Pancreas (tissue), 10 donors: ENCODE results near the gene NR1H4. TPM values are rescaled to one million over a fixed set of nuclear protein-coding genes. Genes with fewer than 3 reads are reported as not detected.

Source experiments
- ATAC-seq, 4 donors: fragments of 200-7000 bp; cut with Tn5 transposase; one replicate each; pipeline versions ENCODE4 v1.8.0 to v1.9.1; 2020; ENCODE audit warnings: mild to moderate bottlenecking in 4 of 4, moderate library complexity in 4 of 4
- DNase-seq, 6 donors: peaks; one replicate each; pipeline ENCODE4 v3.0.0-alpha.2; 2020
- FAIRE-seq: peaks from 2 replicates; lab custom pipeline; 2012; peaks lifted over from hg19 to GRCh38; lab: Jason Lieb, UNC
- H3K27ac ChIP-seq, 4 donors: fragments of 200-600 bp; sonication (generic); 1 replicate in 3 of 4; 2 replicates in 1 of 4; pipeline versions ENCODE4 v1.5.0 to v1.8.0; 2020
- H3K27me3 ChIP-seq, 4 donors: fragments of 200-600 bp; one replicate each; pipeline ENCODE4 v1.8.0; 2021
- H3K36me3 ChIP-seq, 3 donors: fragments of 200-600 bp; sonication (generic) in 1 of 3; one replicate each; pipeline versions ENCODE4 v1.5.0 to v1.8.0; 2020 to 2021
- H3K4me1 ChIP-seq, 3 donors: fragments of 200-600 bp; one replicate each; pipeline ENCODE4 v1.8.0; 2021
- H3K4me3 ChIP-seq, 4 donors: fragments of 200-600 bp; sonication (generic) in 2 of 4; one replicate each; pipeline versions ENCODE4 v1.5.0 to v1.8.0; 2020 to 2021
- H3K9me3 ChIP-seq, 4 donors: fragments of 200-600 bp; one replicate each; pipeline ENCODE4 v1.8.0; 2021
- CTCF ChIP-seq, 4 donors: fragments of 200-600 bp; sonication (generic) in 3 of 4; IDR thresholded peaks; one replicate each; pipeline versions ENCODE4 v1.5.0 to v1.8.0; 2021; ENCODE audit warnings: antibody characterized with exemption in 4 of 4
- WGBS, 2 donors: extraction: QIAGEN DNeasy Blood & Tissue Kit; methylation state at CpG; one replicate each; pipeline ENCODE4 v1.1.7; 2013; 5-methylcytosine and 5-hydroxymethylcytosine counted together
- intact Hi-C, 3 donors: fragments of 100-400 bp; cut with DNase I; formaldehyde crosslinking; loops; one replicate each; pipeline versions ENCODE4 v1.11.1 to v1.14.2; 2022
- polyA plus RNA-seq, 2 donors: library from polyadenylated mRNA; stranded (reverse); fragments of 200-250 nt; gene quantifications; one replicate each; pipeline ENCODE4 v1.2.3, GENCODE V29; 2013
- total RNA-seq, 6 donors: library from RNA; stranded (reverse); fragmentation: NEBNext Ultra II Directional in 4 of 6; extraction: Animal tissue kit (Norgen Biotek cat#: 25700) in 4 of 6; gene quantifications; one replicate each; pipeline versions ENCODE4 v1.2.1 to v1.2.4, GENCODE V29; 2021 to 2023
- donor health status: healthy with polysubstance abuse.
- donor health status: DM: no; HTN: no; CAD: no; lungs with moderate emphysema.
- donor health status: DM: no; HTN: no; CAD: no.
- donor health status: control.
- donor health status: control.
- donor health status: Bipolar disorder and iron deficiency.
- donor health status: DM: yes; HTN: yes; CAD: no.
- donor health status: DM: no; HTN: no; CAD: no.
- donor health status: DM: no; HTN: no; CAD: no.
- donor health status: DM: yes; HTN: yes; CAD: no.

Gene NR1H4
- total and polyA plus RNA-seq, 8 donors = 1.1 to 9.2 (median 2.8) TPM

GRCh38 chr12:100578923-100579322 is 105.3 kb downstream of the NR1H4 start:
- intact Hi-C loops = no loop called here
- no peak overlapping the region for H3K4me3 ChIP-seq
- no peak overlapping the region for H3K27ac ChIP-seq
- peaks cover 0 to 4% (median 0%) of the 10 kb centered on the region in 4 donors for H3K27me3 ChIP-seq
- H3K9me3 ChIP-seq = peaks cover 0 to 2% (median 0%) of the 10 kb centered on the region in 4 donors
- no peak for TF ChIP-seq CTCF (IDR thresholded peaks at IDR 0.05)
- WGBS, 2 donors = 89 to 93% methylated on average over 5 of the region's 5 CpGs
- peaks cover 0 to 9% (median 5%) of the 10 kb centered on the region in 3 donors for H3K4me1 ChIP-seq
- no peak for DNase-seq
- no peak for ATAC-seq
- no peaks in the 10 kb centered on the region for H3K36me3 ChIP-seq
- no peak for FAIRE-seq

GRCh38 chr12:100579844-100580243 is 106.2 kb downstream of the NR1H4 start:
- no peak for TF ChIP-seq CTCF (IDR thresholded peaks at IDR 0.05)
- ATAC-seq (no peak), DNase-seq (no peak), FAIRE-seq (no peak)
- Histone ChIP-seq H3K36me3 (no peaks in the 10 kb centered on the region), H3K4me3 (no peak overlapping the region), H3K27ac (no peak overlapping the region), H3K9me3 (peaks cover 0 to 2% (median 0%) of the 10 kb centered on the region in 4 donors), H3K4me1 (peaks cover 0 to 5% (median 0%) of the 10 kb centered on the region in 3 donors), H3K27me3 (peaks cover 0 to 4% (median 0%) of the 10 kb centered on the region in 4 donors)
- WGBS, 2 donors = 47 to 92% methylated on average over 2 of the region's 2 CpGs
- intact Hi-C loops = no loop called here

GRCh38 chr12:100584256-100584655 is 110.6 kb downstream of the NR1H4 start:
- no peaks in the 10 kb centered on the region for H3K27me3 ChIP-seq
- no peaks in the 10 kb centered on the region for H3K36me3 ChIP-seq
- ATAC-seq = no peak
- no peak for DNase-seq
- no peak overlapping the region for H3K27ac ChIP-seq
- 81 to 94% methylated on average over 3 of the region's 3 CpGs for WGBS, 2 donors
- H3K4me1 ChIP-seq = no peaks in the 10 kb centered on the region
- FAIRE-seq = no peak
- TF ChIP-seq CTCF (IDR thresholded peaks at IDR 0.05) = no peak
- intact Hi-C loops = no loop called here
- peaks cover 0 to 2% (median 0%) of the 10 kb centered on the region in 4 donors for H3K9me3 ChIP-seq
- H3K4me3 ChIP-seq = no peak overlapping the region

GRCh38 chr12:100591979-100592378 is 118.3 kb downstream of the NR1H4 start:
- no peak for TF ChIP-seq CTCF (IDR thresholded peaks at IDR 0.05)
- intact Hi-C loops = no loop called here
- 58 to 64% methylated on average over 4 of the region's 4 CpGs for WGBS, 2 donors

GRCh38 chr12:100593490-100593889 is 119.8 kb downstream of the NR1H4 start:
- DNase-seq = no peak
- no peak for FAIRE-seq

More at GRCh38 chr12:100591979-100592378, 118.3 kb downstream of the NR1H4 start:
- H3K4me3 ChIP-seq = no peak overlapping the region
- DNase-seq (no peak), ATAC-seq (no peak), FAIRE-seq (no peak)
- H3K36me3 ChIP-seq = no peaks in the 10 kb centered on the region
- no peaks in the 10 kb centered on the region for H3K4me1 ChIP-seq
- H3K27ac ChIP-seq = no peak overlapping the region
- no peaks in the 10 kb centered on the region for H3K9me3 ChIP-seq
- H3K27me3 ChIP-seq = no peaks in the 10 kb centered on the region

More at GRCh38 chr12:100593490-100593889, 119.8 kb downstream of the NR1H4 start:
- Histone ChIP-seq H3K4me1 (no peaks in the 10 kb centered on the region), H3K36me3 (no peaks in the 10 kb centered on the region), H3K27me3 (no peaks in the 10 kb centered on the region), H3K9me3 (no peaks in the 10 kb centered on the region), H3K4me3 (no peak overlapping the region), H3K27ac (no peak overlapping the region)
- intact Hi-C loops = no loop called here
- TF ChIP-seq CTCF (IDR thresholded peaks at IDR 0.05) = no peak
- 63 to 65% methylated on average over 5 of the region's 5 CpGs for WGBS, 2 donors
- no peak for ATAC-seq
